HepG2 (cell line): ENCODE measurements around the gene LYPD4. TPM values are rescaled to one million over a fixed set of nuclear protein-coding genes. Genes with fewer than 3 reads are reported as not detected.

Experiments
- ARID2 ChIP-seq: sonication (generic); formaldehyde crosslinking; IDR thresholded peaks from 2 replicates; pipeline ENCODE4 v1.8.1; 2022; ENCODE audit warnings: mild to moderate bottlenecking, missing genetic modification reagents, borderline replicate concordance
- FOXK2 ChIP-seq: fragments of 450-650 bp; IDR thresholded peaks from 2 replicates; pipeline ENCODE4 v1.6.1; 2016
- GATAD2A ChIP-seq: IDR thresholded peaks from 2 replicates; pipeline ENCODE4 v1.6.1; 2016
- HMGA1 ChIP-seq: sonication (generic); formaldehyde crosslinking; conservative IDR thresholded peaks from 2 replicates; pipeline ENCODE4 v1.4.0; 2020; ENCODE audit warnings: missing genetic modification reagents
- KLF13 ChIP-seq: sonication (generic); formaldehyde crosslinking; IDR thresholded peaks from 2 replicates; pipeline ENCODE4 v1.4.0; 2020; ENCODE audit warnings: mild to moderate bottlenecking, missing genetic modification reagents
- MEIS1 ChIP-seq: sonication (generic); formaldehyde crosslinking; IDR thresholded peaks from 2 replicates; pipeline ENCODE4 v1.9.0; 2021; ENCODE audit warnings: mild to moderate bottlenecking, missing genetic modification reagents, moderate library complexity, borderline replicate concordance
- NFYB ChIP-seq: sonication (generic); formaldehyde crosslinking; IDR thresholded peaks from 2 replicates; pipeline ENCODE4 v1.4.0; 2020; ENCODE audit warnings: missing genetic modification reagents
- TRIM24 ChIP-seq: sonication (generic); formaldehyde crosslinking; IDR thresholded peaks from 2 replicates; pipeline ENCODE4 v1.8.0; 2022; ENCODE audit warnings: mild to moderate bottlenecking, missing genetic modification reagents
- ZMYM3 ChIP-seq: sonication (generic); formaldehyde crosslinking; IDR thresholded peaks from 2 replicates; pipeline ENCODE4 v1.5.1; 2020; ENCODE audit warnings: mild to moderate bottlenecking, missing genetic modification reagents
- ZNF10 ChIP-seq: sonication (generic); formaldehyde crosslinking; IDR thresholded peaks from 2 replicates; pipeline ENCODE4 v1.4.0; 2020; ENCODE audit warnings: mild to moderate bottlenecking, low read depth, missing genetic modification reagents, borderline replicate concordance
- ZNF329 ChIP-seq: sonication (generic); formaldehyde crosslinking; IDR thresholded peaks from 2 replicates; pipeline ENCODE4 v1.9.0; 2021; ENCODE audit warnings: low read depth, mild to moderate bottlenecking, missing genetic modification reagents
- ZNF362 ChIP-seq: sonication (generic); formaldehyde crosslinking; IDR thresholded peaks from 2 replicates; pipeline ENCODE4 v1.4.0; 2020; ENCODE audit warnings: missing genetic modification reagents, mild to moderate bottlenecking, borderline replicate concordance
- ZNF550 ChIP-seq: sonication (generic); formaldehyde crosslinking; IDR thresholded peaks from 2 replicates; pipeline ENCODE4 v1.4.0; 2020; ENCODE audit warnings: mild to moderate bottlenecking, missing genetic modification reagents, borderline replicate concordance
- ZNF569 ChIP-seq: sonication (generic); formaldehyde crosslinking; IDR thresholded peaks from 2 replicates; pipeline ENCODE4 v1.5.0; 2020; ENCODE audit warnings: mild to moderate bottlenecking, missing genetic modification reagents, moderate library complexity, borderline replicate concordance
- ZNF572 ChIP-seq: sonication (generic); formaldehyde crosslinking; IDR thresholded peaks from 2 replicates; pipeline ENCODE4 v1.5.1; 2020; ENCODE audit warnings: mild to moderate bottlenecking, missing genetic modification reagents
- ZNF773 ChIP-seq: sonication (generic); formaldehyde crosslinking; IDR thresholded peaks from 2 replicates; pipeline ENCODE4 v1.4.0; 2020; ENCODE audit warnings: missing genetic modification reagents, borderline replicate concordance
- ZNF839 ChIP-seq: sonication (generic); formaldehyde crosslinking; IDR thresholded peaks from 2 replicates; pipeline ENCODE4 v1.4.0; 2020; ENCODE audit warnings: missing genetic modification reagents, mild to moderate bottlenecking, borderline replicate concordance
- ZNF891 ChIP-seq: sonication (generic); formaldehyde crosslinking; IDR thresholded peaks from 2 replicates; pipeline ENCODE4 v1.5.0; 2020; ENCODE audit warnings: mild to moderate bottlenecking, missing genetic modification reagents
- ZSCAN20 ChIP-seq: sonication (generic); formaldehyde crosslinking; IDR thresholded peaks from 2 replicates; pipeline ENCODE4 v1.4.0; 2020; ENCODE audit warnings: missing genetic modification reagents, mild to moderate bottlenecking, borderline replicate concordance
- polyA plus RNA-seq, 8 experiments: library from polyadenylated mRNA; depleted of rRNA in 3 of 8; stranded (reverse) in 7 of 8; unstranded in 1 of 8; fragments of >200 nt; fragmentation: Illumina TruSeq in 4 of 8; extraction: Trizol in 4 of 8; gene quantifications; 2 replicates each; pipeline versions ENCODE4 v1.2.1 to v1.2.3, GENCODE V29; 2011 to 2016; ENCODE audit warnings: low read depth in 4 of 8, missing spikeins in 1 of 8, mixed read lengths in 1 of 8; ENCODE audit not compliant: insufficient read depth in 1 of 8
- total RNA-seq, 5 experiments: library from RNA; depleted of rRNA; stranded (reverse); fragments of >200 nt; fragmentation: Illumina TruSeq; extraction: Trizol; gene quantifications; 2 replicates each; pipeline ENCODE4 v1.2.3, GENCODE V29; 2016; ENCODE audit warnings: low read depth in 1 of 5
- TF ChIP-seq, protein P1 (sequence below): sonication (generic); formaldehyde crosslinking; conservative IDR thresholded peaks from 2 replicates; pipeline ENCODE4 v1.5.0; 2020; ENCODE audit warnings: missing genetic modification reagents
- TF ChIP-seq, protein P2 (sequence below): sonication (generic); IDR thresholded peaks from 2 replicates; pipeline ENCODE4 v1.6.1; 2016; ENCODE audit warnings: low read depth, borderline replicate concordance
- TF ChIP-seq, protein P3 (sequence below): sonication (generic); formaldehyde crosslinking; IDR thresholded peaks from 2 replicates; pipeline ENCODE4 v1.8.0; 2022; ENCODE audit warnings: missing genetic modification reagents, mild to moderate bottlenecking, inconsistent platforms, borderline replicate concordance
- TF ChIP-seq, protein P4 (sequence below): sonication (generic); formaldehyde crosslinking; IDR thresholded peaks from 2 replicates; pipeline ENCODE4 v1.8.0; 2022; ENCODE audit warnings: missing genetic modification reagents, low read depth, mild to moderate bottlenecking, borderline replicate concordance

LYPD4 gene
- total and polyA plus RNA-seq, 2 of the 13 experiments (the other 11 are each of a cell fraction or from before 2014, with no cell fraction given): not detected

DNA sequence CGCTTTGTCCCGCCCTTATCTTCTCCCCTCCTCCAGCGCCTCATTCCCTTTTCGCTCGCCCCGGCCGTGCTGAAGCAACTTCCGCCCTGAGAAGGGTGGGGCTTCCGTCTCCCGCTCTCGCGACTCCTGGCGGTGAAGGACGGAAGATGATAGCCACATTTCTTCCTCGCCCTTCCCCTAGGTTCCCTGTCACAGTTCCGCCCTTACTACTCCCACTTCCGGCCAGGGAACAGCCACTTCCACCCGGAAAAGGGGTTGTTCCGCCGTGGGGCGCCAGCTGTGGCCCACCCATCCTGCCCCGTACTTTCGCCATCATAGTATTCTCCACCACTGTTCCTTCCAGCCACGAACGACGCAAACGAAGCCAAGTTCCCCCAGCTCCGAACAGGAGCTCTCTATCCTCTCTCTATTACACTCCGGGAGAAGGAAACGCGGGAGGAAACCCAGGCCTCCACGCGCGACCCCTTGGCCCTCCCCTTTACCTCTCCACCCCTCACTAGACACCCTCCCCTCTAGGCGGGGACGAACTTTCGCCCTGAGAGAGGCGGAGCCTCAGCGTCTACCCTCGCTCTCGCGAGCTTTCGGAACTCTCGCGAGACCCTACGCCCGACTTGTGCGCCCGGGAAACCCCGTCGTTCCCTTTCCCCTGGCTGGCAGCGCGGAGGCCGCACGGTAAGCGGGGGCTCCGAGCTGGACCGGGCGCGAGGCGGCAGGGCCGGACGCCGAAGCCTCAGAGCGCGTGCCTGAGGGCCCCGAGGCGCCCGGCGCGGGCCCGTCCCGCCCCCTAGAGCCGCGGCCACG lies 15.3 kb upstream of the LYPD4 start, which contains the start of gene RPS19 (continued):
- no peak; the same call in 1 of the 2 replicates for TF ChIP-seq ZNF362 (CRISPR knock-in tag)
- TF ChIP-seq, protein P1, sequence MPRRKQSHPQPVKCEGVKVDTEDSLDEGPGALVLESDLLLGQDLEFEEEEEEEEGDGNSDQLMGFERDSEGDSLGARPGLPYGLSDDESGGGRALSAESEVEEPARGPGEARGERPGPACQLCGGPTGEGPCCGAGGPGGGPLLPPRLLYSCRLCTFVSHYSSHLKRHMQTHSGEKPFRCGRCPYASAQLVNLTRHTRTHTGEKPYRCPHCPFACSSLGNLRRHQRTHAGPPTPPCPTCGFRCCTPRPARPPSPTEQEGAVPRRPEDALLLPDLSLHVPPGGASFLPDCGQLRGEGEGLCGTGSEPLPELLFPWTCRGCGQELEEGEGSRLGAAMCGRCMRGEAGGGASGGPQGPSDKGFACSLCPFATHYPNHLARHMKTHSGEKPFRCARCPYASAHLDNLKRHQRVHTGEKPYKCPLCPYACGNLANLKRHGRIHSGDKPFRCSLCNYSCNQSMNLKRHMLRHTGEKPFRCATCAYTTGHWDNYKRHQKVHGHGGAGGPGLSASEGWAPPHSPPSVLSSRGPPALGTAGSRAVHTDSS: no peak
- no peak; the same call in 1 of the 2 replicates for TF ChIP-seq ZNF569 (CRISPR knock-in tag)
- no peak for TF ChIP-seq TRIM24 (CRISPR knock-in tag)
- TF ChIP-seq, protein P2, sequence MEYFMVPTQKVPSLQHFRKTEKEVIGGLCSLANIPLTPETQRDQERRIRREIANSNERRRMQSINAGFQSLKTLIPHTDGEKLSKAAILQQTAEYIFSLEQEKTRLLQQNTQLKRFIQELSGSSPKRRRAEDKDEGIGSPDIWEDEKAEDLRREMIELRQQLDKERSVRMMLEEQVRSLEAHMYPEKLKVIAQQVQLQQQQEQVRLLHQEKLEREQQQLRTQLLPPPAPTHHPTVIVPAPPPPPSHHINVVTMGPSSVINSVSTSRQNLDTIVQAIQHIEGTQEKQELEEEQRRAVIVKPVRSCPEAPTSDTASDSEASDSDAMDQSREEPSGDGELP: peak; percentile 73; the same call in 1 of the 2 replicates
- TF ChIP-seq ZNF10 (CRISPR knock-in tag): no peak
- TF ChIP-seq GATAD2A (CRISPR knock-in tag): peak; percentile 67
- TF ChIP-seq, protein P3, sequence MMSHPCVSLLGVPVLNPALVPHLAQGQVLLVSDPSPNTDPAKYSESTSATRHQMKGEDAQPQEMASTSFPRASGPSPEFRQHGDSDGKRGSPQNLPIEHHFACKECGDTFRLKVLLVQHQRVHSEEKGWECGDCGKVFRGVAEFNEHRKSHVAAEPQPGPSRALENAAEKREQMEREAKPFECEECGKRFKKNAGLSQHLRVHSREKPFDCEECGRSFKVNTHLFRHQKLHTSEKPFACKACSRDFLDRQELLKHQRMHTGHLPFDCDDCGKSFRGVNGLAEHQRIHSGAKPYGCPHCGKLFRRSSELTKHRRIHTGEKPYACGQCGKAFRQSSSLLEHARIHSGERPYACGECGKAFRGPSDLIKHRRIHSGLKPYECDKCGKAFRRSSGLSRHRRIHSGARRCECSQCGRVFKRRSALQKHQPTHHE: peak; percentile 80
- TF ChIP-seq KLF13: no peak
- TF ChIP-seq ZNF572 (CRISPR knock-in tag): 0 out of 2 replicates have a peak, but pooled peaks have one; percentile 61
- TF ChIP-seq ZNF773: no peak
- TF ChIP-seq, protein P4, sequence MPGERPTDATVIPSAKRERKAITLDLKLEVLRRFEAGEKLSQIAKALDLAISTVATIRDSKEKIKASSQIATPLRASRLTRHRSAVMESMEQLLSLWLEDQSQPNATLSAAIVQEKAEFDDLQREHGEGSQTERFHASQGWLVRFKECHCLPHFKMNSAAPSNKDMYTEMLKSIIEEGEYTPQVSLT (CRISPR knock-in tag): no peak
- no peak for TF ChIP-seq ARID2 (CRISPR knock-in tag)
- peak; percentile 68 for TF ChIP-seq NFYB (CRISPR knock-in tag)
- peak; percentile 50; the same call in 1 of the 2 replicates for TF ChIP-seq MEIS1
- TF ChIP-seq HMGA1: no peak
- no peak; the same call in 1 of the 2 replicates for TF ChIP-seq ZNF891
- TF ChIP-seq FOXK2: no peak
- TF ChIP-seq ZNF839: no peak
- TF ChIP-seq ZNF550 (CRISPR knock-in tag): no peak
- TF ChIP-seq ZMYM3: no peak; the same call in 1 of the 2 replicates
- TF ChIP-seq ZSCAN20: no peak
- peak; percentile 41; the same call in 1 of the 2 replicates for TF ChIP-seq ZNF329 (CRISPR knock-in tag)
